ENCODE measurements around the gene U2AF1L4.
A peak's percentile ranks its signal among the peaks of the same experiment; 100 is the strongest.
"Not testable (repeated sequence)": the region's sequence is repeated elsewhere in the genome, so short reads cannot be mapped to it uniquely, and the experiment has no call there.

The U2AF1L4 gene

DNA sequence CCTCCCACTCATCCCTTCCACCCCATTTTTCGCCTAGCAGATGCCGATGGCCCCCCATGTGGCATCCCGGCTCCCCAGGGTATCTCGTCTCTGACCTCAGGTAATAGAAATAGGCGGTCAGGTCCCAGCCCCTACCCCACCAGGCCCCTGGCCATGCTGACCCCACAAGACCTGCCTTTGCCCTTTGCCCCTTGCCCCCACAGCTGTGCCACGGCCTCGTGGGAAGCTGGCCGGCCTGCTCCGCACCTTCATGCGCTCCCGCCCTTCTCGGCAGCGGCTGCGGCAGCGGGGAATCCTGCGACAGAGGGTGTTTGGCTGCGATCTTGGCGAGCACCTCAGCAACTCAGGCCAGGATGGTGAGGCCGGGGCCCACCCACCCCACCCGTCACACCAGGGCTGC is 35.5 kb upstream of the U2AF1L4 start:
- DNase-seq = no peak

GRCh38 chr19:35780058-35780457 is 34.8 kb upstream of the U2AF1L4 start:
- no peak for DNase-seq

GRCh38 chr19:35779033-35779432 is 33.8 kb upstream of the U2AF1L4 start:
- DNase-seq = no peak

GRCh38 chr19:35777961-35778360 is 32.7 kb upstream of the U2AF1L4 start:
- no peak for DNase-seq

DNA sequence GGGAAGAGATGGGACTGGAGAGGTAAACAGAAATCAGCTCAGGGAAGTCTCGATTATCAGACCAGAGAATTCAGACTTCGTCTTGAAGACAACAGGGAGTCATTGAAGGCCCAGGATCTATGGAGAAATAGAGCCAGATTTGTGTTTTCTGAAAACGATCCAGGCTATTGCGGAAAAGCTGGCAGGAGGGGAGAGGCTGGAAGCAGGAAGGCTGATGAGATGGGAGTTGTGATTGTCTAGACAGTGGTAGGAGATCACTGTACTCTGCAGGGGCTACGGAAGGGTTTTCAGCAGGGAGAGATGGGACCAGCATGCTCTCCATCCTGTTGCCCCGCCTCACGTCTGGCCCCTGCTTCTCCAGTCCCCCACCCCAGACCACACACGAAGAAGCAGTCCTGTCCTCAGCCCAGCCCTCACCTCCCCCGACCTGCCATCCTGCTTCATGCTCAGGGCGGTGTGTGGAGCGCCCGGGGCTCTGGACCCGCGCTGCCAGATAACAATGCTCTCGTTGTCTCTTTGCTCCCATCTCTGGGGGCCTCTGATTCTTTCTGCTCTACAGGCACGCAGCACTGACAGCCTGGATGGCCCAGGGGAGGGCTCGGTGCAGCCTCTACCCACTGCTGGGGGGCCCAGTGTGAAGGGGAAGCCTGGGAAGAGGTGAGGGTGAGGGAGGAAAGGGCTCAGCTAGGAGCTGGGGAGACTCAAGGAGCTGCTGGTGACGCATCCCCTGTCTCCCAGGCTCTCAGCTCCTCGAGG is 32.0 kb upstream of the U2AF1L4 start:
- no peak for DNase-seq

DNA sequence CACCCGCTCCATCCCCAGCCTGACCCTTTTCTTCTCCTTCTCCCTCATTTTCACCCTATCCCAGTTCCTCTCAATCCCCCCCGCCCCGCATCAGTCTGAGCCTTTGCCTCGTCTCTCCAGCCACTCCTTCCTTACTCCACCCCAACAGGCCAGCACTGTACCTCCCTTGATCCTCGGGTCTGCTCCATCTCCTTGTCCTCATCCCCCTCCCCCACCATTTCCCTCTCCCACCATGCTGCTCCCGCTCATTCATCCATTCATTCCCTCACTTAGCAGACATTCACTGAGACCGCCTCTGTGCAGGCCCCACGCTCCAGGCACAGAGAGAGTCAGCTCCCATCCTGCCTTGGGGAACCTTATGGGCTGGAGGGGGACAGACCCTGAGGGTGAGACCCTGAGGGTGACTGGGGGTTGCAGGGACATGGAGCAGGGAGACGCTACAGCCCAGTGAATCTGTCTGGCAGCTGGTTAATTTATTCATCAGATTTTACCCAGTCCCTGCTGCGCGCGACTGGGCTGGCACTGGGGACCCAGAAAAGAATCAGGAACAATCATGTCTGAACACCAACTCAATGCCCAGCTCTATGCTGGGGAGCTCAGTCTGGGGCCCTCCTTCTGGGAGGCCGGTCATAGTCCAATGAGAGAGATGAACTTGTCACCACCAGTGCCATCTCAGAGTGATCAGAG is 31.0 kb upstream of the U2AF1L4 start:
- DNase-seq = no peak

DNA sequence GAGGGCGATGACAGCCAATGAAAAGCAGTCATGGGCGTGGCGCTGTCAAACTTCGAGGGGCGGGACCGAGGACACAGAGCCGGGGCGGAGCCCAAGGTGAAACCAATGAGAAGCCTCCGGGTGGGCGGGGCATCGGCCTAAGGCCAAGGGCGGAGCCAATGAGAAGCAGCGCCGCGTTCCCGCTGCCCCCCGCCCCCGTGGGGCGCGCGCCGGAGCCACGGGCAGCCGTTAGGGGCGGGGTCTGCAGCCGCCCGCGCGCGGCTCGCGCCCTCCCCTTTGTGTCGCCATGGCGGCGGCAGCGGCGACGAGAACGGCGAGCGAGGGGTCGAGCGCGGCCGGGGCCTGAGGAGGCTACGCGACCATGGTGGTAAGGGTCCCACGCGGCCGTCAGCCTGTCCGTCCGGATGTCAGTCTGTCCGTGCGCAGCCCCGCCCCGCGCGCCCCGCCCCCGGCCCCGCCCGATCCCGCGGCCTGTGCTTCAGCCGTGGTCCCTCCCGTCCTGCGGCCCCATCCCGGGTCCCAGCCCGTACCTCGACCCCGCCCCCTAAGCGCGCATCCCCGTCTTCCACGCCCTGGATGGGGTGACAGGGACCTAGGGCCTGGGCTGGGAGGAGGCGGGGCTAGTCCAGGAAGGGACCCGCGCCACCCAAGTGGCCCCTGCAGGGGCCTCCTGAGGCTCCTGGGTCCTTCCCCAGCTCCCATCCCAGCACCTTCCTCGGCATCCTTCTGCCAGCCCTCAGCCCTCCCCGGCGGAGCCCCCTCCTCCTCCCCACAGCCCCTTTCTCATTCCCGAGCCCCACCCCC is 30.3 kb upstream of the U2AF1L4 start, which contains the start of gene ARHGAP33:
Gene ARHGAP33, plus strand, starts transcription at position 267 of the 804 bp plus-strand sequence. Its CDS starts 95 bp downstream, at position 362.
- peak; percentile 99 for DNase-seq

DNA sequence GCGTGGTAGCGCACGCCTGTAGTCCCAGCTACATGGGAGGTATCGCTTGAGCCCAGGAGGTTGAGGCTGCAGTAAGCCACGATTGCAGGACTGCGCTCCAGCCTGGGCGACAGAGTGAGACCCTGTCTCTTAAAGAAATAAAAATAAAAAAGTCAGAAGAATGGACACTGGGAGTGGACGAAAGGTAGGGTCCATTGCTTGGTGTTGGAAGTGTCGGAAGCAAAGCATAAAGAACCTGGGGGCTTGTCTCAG is 29.8 kb upstream of the U2AF1L4 start:
- no peak for DNase-seq

- no peak for DNase-seq
These were observed 29.2 kb upstream of the U2AF1L4 start for GRCh38 chr19:35774274-35775045.

DNA sequence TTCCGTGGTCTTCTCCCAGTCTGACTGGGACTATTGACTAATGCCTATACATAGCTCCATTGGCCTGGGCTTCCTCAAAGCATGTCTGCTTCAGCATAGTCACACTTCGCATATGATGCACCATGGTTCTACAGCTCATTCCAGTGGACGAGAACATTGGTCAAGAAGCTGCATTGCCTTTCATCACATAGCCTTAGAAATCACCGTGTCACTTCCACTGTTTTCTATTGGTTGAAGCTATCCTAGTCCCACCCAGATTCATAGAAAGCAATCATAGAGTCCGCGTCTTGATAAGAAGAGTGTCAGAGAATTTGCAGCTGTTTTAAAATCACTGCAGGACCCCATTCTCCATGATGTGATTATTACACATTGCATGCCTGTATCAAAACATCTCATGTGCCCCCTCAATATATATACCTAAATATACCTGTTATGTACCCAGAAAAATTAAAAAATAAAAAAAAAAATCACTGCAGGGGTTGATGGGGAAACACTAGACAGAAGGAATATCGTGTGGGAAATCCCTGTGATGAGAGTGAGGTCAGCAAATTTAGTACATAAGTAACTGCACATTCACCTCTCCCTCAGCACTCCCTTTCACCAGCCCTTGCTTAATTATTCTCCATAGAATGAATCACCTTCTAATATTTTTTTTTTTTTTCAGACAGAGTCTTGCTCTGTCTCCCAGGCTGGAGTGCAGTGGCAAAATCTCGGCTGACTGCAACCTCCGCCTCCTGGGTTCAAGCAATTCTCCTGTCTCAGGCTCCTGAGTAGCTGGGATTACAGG is 28.0 kb upstream of the U2AF1L4 start:
- DNase-seq = no peak

GRCh38 chr19:35772362-35772761 is 27.1 kb upstream of the U2AF1L4 start:
- not testable (repeated sequence) for DNase-seq

DNA sequence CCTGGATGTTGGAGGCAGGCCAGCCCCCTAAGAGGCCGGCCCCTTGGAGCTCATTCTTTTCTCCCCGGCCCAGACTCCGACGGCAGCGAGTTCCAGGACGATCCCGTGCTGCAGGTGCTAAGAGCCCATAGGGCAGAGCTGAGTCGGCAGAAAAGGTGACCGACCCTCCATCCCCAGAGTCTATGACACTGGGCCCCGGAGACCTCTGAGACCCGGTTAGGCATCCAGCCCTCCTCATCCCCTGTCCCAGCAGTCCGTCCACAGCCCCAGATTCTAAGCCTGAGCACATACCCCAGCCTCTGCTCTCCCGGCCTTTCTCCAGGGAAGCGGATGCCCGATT is 22.8 kb upstream of the U2AF1L4 start:
- DNase-seq = no peak

- no peak for DNase-seq
These were observed 22.3 kb upstream of the U2AF1L4 start for GRCh38 chr19:35767288-35768081.

GRCh38 chr19:35766571-35767104 is 21.4 kb upstream of the U2AF1L4 start:
- no peak for DNase-seq

DNA sequence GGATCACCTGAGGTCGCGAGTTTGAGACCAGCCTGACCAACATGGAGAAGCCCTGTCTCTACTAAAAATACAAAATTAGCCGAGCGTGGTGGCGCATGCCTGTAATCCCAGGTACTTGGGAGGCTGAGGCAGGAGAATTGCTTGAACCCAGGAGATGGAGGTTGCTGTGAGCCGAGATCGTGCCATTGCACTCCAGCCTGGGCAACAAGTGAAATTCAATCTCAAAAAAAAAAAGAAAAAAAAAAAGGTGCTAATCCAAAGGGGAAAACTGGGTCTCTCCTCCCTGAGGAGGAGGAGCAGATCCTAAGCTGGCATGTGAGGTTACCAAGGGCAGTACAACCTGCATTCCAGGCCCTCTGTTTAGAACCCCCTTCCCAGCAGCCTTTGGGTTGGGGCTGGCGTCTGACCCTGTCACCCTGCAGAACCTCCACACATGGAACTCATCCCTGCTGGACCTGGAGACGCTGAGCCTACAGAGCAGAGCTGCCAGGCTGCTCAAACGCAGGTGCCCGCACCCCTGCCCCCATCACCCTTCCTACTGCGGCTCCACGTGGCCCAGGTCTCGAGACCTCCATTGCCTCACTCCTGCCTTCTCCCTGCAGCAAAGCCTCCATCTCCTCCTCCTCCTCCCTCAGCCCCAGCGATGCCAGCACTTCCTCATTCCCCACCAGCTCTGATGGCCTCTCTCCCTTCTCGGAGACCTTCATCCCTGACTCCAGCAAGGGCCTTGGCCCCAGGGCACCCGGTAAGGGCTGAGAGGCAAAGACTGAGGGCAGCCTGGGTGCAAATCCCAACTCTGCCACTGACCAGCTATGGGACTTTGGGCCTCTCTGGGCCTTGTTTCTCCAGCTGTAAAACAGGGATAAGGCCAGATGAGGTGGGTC is 19.5 kb upstream of the U2AF1L4 start:
- DNase-seq = no peak

DNA sequence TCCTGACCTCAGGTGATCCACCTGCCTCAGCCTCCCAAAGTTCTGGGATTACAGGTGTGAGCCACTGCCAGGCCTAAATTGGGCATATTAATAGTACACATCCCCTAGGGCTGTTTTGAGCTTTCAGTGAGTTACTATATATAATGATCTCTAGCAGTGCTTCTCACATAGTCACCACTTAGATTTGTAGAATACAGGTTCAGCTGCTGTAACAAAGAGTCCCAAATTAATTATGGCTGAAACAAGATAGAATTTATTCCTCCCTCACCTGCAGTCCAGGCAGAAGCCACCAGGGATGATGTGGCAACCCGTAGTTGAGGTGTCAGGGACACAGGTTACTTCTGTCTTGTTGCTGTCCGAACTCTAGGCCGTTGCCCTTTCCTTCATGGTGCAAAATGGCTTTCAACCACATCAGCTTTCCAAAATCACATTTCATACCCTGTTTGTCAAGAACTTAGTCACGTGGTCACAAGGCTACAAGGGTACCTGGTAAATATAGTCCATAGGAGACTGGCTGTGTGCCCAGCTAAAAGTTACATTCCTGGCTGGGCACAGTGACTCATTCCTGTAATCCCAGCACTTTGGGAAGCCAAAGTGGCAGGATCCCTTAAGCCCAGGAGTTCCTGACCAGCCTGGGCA is 15.6 kb upstream of the U2AF1L4 start:
- DNase-seq = no peak

DNA sequence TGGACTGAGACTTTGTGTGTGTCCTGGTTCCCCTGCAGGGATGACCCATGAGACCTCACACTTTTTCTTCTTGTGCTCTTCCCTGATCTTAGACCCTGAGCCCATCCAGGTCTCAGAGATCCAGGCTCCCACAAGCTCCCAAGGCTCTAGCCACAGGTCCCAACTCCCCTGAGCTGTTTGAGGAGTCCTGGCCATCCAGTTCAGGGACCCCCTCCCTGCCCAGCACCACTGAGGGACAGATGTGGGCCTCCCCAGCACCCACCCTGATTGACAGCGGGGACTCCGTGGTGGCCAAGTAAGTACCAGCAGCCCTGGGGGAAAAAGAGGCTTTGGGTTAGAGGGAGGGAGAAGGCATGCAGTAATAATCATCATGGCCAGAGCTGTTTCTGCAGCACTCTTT is 14.5 kb upstream of the U2AF1L4 start:
- DNase-seq = no peak

GRCh38 chr19:35757749-35758608 is 12.8 kb upstream of the U2AF1L4 start, which contains the start of gene PROSER3:
TSS of gene PROSER3 (plus strand) at chr19:35758176. CDS start at chr19:35758216, 40 bp downstream.
- DNase-seq = peak; percentile 98
